GM19328 (cell line): Measurements from ENCODE around the gene ZNF20.

Experiments used
- ATAC-seq: cut with Tn5 transposase; IDR thresholded peaks from one replicate; pipeline ENCODE4 v1.9.1; 2021; ENCODE audit warnings: mild to moderate bottlenecking, moderate library complexity; ENCODE audit not compliant: unreplicated experiment

ZNF20 gene

DNA sequence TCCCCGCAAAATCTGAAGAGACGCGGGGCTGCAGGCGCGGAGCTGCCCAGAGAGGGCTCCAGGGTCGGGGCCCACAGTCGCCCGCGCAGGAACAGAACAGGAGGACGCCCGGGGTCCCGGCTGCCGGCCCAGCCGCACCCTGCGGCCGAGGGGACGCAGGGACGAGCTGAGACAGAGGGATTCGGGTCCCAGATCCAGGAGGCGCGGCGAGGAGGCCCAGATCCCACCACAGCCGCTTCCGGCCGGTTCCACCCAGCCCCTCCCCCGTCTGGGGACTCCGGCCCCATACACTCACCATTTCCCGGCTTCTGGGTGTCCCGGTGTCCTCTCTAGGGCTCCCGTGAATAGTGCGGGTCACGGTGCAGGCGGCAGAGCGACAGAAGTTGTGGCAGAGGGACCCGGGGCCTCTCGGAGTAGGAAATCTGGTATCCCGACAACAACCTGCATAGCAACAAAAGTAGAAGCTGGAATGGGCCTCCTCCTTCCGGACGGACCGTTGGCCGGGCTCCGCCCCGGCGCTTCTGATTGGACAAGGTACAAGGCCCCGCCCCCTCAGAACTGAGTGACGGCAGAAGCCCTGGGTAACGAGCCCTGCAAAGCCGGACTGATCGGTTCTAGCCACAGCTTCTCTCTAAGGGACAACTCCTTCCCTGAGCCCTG lies at the start of gene ZNF20:
Gene ZNF20, minus strand, starts transcription at position 466 of the 660 bp plus-strand sequence. Its CDS starts 168 bp downstream, at position 298.
- ATAC-seq: peak; percentile 77

DNA sequence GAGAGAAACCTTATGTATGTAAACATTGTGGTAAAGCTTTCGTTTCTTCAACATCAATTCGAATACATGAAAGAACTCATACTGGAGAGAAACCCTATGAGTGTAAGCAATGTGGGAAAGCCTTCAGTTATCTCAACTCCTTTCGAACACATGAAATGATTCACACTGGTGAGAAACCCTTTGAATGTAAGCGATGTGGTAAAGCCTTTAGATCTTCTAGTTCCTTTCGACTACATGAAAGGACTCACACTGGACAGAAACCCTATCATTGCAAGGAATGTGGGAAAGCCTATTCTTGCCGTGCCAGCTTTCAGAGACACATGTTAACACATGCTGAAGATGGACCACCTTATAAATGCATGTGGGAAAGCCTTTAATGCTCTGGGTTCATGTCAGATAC lies 47.5 kb upstream of the ZNF20 start:
- no peak for ATAC-seq

DNA sequence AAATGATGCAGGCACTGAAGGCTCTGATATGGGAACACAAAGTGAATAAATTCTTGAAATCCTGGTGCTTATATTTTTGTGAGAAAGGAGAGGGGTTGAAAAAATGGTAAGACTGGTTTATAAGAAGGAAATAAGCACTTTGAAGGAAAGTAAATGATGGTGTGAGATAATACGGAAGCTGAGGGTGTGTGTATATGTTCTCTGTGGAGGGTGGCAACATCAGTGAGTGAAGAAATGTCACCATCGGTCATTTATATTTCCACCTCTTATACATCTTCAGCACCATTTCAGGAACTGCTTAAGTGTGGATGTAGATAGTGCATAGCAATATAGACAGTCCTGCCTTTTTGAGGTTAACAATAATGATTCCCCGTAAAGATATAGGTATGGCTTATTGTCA lies 40.2 kb upstream of the ZNF20 start:
- ATAC-seq: no peak

DNA sequence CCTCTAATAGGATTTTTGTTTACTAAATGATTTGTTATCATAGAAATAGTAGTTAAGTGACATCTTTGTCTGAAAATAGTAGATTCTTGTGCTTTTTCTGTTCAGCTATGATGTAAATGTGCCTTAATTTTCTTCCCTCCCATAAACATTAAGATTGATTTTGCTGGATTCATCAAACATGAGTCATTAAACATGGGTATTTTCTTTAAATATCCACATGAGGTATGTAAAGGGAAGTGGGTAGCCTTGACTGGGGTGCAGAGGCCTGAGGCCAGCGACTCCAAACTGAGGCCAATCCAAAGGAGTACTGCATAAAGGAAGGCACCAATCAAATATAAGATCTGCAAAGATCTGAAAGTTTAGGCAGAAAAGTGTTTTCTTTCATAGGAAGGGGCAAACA lies 26.5 kb upstream of the ZNF20 start:
- no peak for ATAC-seq

DNA sequence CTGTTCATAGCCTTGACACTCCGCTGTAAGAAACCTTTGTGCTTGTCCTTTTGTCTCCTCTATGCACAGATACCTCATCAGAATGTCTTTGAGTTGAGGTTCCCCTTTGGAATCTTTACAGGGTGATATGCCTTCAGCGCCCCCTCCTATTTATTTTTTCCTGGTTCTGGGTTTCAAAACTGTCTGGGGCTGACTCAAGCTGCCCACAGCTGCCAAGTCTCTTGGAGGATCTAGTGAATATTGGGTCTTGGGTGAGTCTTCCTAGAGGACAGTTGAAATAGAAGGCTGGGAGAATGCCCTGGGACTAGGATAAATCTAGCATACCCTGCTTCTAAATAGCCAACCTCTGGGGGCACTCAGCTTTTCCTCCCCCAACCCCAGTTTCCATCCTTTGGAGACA lies 23.7 kb upstream of the ZNF20 start:
- no peak for ATAC-seq

DNA sequence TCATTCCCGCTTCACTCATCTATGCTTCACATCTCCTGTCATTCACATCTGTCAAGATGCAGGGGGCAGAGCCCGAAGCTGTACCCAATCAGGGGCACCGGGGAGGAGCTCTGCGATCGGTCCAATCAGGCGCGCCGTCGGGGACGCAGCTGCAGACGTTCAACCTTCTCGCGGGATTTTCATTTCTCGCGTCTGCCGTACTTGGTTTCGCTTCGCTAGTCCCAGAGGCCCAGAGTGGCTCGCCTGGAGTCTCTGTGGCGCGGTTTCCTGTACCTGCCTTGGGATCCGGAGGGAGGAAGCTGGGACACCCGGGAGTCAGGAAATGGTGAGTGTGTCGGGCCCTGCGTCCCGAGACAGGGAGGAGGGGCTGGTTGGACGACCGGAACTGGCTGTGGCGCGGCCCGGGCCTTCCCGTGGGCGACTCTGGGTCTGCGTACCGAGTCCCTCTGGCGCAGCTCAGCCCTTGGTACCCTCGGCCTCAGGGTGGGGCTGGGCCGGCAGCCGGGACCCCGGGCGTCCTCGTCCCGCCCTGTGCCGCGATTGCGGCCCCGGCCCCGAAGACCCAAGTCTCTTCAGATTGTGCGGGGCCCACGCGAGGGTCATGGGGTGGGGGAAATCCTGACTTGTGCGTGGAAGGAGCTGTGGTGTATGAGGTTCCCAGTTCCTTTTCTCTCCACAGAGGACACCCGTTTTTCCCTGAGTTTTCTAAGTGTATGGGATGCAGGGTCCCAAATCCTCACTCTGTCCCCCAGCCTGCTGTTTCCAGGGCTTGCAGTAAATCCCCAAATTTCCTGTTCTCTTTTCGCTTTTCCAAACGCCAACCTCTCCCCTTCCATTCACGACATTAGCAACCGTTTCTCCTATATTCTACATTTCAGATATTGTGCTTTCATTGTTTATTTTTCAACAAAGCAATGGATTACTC lies 23.0 kb upstream of the ZNF20 start, which contains the start of gene ZNF136:
Gene ZNF136, plus strand, starts transcription at position 215 of the 925 bp plus-strand sequence. Its CDS starts 108 bp downstream, at position 323.
- ATAC-seq: peak; percentile 96

DNA sequence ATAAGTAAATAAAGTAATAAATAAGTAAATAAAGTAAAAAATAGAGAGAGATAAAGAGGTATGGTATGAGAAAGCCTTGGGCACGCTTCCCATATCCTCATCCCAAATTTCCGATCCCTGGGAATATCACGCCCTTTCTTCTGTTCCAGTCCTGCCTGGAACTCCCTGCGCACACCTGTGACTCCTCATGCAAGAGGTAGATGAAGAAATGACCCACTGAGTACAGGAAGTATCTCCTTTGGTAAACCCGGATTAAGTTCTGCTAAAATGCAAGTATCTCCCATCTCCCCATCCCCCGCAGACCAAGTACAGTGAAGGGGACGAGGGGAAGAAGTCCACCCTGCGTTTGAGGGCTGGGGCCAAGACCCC lies 22.3 kb upstream of the ZNF20 start:
- no peak for ATAC-seq

DNA sequence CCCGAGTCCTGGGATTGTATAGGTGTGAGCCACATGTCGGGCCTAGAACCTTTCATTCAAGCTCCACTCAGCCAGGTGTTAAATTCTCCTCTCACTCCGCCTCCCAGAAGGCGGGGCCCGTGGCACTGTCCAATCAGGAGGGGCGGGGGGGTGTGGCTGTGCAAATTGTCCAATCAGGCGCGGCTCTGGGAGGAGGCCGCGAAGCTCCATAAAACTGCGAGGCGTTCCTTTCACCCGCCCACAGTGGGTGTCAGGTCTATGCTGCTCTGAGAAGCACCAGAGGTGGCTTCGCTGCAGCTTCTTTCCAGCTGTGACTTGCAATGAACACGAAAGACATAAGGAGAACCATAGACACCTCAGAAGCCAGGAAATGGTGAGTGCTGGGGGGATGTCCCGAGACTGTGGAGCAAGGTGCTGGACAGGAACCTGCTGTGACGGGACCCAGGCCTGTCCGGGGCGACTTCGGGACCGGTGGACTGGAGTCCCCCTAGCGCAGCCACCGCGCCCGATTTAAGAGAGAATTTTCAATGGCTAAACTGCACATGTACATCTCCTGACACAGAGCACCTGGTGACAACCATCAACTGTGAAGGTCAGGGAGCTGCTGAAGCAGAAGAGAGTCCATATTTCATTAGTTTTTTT lies 19.7 kb upstream of the ZNF20 start:
- no peak for ATAC-seq

DNA sequence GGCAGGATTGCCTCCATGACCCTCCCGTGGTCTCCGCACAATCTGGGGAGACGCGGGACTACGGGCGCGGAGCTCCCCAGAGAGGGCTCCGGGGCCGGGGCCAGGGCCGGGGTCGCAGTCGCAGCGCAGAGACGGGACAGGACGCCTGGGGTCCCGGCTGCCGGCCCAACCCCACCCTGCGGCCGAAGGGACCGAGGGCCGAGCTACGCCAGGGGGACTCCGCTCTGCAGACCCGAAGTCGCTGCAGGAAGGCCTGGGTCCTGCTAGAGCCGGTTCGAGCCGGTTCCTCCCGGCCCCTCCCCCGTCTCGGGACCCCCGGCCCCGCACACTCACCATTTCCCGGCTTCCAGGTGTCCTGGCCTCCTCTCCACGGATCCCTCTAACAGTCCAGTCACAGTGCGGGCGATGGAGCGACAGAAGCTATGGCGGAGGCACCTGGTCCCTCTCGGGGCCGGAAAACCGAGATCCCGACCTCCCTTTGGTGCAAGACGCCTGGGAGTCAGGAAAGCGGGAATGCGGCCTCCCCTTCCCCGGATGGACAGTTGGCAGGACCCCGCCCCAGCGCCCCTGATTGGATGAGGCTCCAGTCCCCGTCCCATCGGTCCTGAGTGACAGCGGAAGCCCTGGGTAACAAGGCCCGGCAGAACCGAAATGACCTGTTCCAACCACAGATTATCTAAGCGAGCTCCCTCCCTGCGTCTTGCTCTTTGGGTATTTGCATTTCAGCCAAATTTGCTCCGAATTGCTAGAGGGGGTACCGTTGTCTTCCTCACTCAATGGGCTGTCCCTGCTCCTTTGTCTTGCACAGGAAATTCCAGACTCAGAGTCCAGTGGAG lies 16.3 kb upstream of the ZNF20 start, which contains the start of gene ZNF625:
Gene ZNF625, minus strand, starts transcription at position 512 of the 836 bp plus-strand sequence. Its CDS starts 176 bp downstream, at position 336.
- no peak for ATAC-seq

DNA sequence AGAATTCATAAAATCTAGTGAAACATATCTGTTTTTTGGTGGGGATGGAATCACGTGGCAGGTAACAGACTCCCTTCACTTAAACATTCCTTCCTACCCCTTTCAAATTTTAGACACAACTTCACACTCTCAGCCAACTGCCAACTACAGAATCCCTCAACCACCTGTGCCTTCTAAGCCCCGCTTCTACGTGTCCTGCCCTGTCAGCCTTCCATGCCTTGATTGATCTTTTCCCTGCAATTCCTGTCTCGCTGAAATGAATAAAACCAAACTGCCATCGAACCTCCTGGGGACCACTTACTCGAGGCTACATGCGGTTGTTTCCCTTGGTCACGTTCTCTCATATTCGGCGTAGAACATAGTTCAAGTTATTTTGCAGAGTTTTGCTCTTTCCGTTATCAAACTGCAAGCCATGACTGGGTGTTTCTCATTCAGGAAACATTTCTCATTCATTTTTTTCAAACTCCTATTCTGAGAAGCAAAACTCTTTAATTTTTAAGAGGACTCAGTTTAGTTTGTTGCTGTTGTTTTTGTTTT lies 15.2 kb upstream of the ZNF20 start:
- no peak for ATAC-seq

DNA sequence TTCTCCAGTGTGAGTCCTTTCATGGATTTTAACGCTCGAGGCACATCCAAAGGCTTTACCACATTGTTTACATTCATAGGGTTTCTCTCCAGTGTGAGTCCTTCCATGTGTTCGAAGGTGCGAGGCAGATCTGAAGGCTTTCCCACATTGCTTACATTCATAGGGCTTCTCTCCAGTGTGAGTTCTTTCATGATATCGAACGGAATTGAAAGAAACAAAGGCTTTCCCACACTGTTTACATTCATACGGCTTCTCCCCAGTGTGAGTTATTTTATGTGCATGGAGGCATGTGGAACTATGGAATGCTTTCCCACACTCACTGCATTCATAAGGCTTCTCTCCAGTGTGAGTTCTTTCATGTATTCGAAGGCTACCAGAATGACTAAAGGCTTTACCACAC lies 5.2 kb upstream of the ZNF20 start:
- no peak for ATAC-seq

DNA sequence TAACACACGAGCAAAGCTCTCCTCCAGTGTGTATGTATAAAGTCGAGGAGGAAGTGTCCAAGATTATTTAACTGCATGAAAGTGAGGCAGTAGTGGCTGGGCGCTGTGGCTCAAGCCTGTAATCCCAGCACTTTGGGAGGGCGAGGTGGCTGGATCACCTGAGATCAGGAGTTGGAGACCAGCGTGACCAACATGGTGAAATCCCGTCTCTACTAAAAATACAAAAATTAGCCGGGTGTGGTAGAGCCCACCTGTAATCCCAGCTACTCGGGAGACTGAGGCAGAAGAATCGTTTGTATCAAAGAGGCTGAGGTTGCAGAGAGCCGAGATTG lies 1.2 kb upstream of the ZNF20 start:
- ATAC-seq: no peak

DNA sequence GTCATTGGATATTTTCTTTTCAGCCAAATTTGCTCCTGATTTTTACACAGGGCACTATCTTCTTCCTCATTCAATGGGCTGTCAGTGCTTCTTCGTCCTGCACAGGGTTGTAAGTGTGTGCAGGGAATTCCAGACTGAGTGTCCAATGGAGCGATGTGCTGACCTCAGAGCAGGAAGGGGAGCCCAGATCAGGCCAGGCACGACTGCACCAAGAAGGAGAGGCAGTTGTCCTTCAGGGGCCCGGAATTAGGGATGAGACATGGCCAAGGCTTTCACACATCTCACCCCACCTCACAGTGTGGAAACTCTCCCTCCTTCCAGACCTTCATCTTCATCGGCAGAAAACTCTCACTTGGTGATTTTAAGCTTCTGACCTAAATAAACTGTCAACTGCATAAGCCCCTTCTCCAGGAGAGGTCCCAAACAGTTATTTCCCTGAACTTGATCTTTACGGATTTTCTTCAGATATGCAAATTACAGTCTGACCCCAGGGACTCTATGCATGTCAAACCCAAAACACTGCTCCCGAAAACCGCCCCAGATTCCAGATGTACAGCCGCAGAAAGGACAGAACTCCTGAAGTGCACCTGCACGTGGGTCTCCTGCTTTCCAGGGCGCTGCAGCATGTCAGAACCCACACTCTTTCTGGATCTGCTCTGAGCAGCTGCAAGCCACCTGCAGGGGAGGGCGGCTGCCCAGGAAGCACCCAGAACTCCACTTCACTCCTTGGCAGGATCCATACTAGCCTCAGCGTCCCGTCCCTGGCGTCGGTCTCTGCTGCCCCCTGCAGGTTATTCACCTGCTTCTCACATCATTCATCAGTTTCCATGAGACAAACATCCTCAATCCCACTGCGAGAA lies 625 bp upstream of the ZNF20 start:
- ATAC-seq: no peak

DNA sequence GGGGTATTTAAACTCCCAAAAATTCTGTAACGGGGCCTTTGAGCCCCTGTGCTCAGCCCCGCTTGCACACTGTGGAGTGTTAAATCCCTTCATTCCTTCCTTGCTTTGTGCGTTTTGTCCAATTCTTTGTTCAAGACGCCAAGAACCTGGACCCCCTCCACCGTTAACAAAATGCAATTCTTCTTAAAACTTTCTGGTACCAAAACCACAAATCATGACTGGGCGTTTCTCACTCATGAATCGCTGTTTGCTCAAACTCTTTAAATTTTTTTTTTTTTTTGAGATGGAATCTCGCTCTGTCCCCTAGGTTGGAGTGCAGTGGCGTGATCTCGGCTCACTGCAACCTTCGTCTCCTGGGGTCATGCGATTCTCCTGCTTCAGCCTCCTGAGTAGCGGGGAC lies 881 bp downstream of the ZNF20 start:
- no peak for ATAC-seq

DNA sequence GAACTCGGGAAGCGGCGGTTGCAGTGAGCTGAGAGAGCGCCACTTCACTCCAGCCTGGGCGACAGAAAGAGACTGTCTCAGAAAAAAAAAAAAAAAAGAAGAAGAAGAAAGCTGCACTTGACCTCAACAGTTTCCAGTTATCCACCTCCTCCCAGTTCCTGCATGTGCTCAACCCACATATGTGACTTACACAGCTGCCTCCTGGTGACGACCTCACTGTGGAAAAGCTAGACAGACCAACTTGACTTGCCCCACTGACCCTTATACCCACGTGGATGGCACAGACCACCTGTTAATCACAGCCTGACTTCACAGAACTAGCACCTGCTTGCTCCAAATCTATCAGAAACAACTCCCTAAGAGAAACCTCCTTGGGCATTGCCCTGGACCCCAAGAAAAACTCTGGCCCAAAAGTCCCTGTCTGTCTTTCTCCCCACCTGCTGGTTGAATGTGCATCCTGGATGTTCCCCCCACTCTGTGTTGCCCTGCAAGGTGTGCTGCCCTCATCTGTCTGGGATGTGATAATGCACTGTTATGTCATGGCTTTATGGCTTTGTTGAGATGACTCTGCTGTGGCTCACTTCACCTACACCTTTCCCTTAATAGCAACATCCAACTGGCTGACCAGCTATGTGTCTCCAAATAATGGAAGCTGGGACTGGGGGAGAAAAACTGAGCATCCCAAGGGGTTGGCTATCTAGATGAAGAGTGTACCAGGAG lies 2.8 kb downstream of the ZNF20 start:
- no peak for ATAC-seq

DNA sequence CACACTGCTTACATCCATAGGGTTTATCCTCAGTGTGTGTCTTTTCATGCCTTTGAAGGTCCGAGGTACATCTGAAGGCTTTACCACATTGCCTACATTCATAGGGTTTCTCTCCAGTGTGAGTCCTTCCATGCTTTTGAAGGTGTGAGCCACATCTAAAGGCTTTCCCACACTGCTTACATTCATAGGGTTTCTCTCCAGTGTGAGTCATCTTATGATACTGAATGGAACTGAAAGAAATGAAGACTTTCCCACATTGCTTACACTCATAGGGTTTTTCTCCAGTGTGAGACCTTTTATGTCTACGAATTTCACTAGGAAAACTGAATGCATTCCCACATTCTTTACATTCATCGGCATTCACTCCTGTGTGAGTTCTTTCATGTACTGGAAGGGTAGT lies 7.1 kb downstream of the ZNF20 start:
- no peak for ATAC-seq

DNA sequence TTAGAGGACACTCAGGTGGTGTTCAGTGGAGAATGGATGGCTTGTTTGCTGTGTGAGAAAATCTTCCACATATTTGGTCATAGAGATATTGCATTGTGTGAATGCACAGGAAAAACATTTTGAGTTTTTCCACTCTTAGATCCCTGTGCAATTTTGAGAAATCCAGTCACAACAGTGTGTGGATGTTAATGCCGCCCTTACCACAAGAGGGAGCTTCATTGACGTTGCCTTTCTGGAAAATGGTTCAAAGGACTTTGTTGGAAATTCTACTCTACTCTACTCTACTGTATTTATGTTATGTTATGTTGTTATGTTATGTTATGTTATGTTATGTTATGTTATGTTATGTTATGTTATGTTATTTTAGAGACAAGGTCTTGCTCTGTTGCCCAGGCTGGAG lies 13.4 kb downstream of the ZNF20 start:
- ATAC-seq: no peak

DNA sequence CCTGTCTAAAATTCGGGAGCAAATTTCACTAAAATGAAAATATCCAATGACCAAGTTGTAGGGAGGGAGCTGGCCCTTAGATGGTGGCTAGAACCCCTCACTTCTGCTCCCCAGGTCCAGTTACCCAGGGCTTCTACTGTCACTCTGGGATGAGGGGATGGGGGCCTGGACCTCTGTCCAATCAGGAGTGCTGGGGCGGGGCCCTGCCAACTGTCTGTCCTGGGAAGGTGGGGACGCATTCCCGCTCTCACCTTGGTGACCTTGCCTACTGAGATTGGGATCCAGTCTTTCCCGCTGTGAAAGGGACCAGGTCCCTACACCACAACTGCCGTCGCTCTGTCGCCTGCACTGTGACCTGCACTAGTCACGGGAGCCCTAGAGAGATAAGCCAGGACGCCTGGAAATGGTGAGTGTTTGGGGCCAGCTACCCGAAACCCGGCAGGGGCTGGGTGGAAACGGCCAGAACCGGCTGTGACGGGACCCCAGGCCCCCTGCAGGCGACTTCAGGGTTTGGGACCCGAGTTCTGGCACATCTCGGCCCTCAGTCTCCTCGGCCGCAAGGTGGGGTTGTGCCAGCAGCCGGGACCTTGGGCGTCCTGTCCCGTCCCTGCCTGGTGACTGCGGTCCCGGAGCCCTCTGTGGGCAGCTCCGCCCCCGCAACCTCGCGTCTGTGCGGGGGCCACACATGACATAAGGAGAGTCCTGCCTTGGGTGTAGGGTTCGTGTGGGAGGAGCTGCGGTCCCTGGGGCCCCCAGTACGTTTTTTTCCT lies 22.8 kb downstream of the ZNF20 start:
- ATAC-seq: no peak
